ENCODE measurements around the gene PRR5. TPM values are rescaled to one million over a fixed set of nuclear protein-coding genes. Genes with fewer than 3 reads are reported as not detected.

PRR5 gene
- total and polyA plus RNA-seq, 7 donors, result 0.48 to 2.9 (median 1.6) TPM

DNA sequence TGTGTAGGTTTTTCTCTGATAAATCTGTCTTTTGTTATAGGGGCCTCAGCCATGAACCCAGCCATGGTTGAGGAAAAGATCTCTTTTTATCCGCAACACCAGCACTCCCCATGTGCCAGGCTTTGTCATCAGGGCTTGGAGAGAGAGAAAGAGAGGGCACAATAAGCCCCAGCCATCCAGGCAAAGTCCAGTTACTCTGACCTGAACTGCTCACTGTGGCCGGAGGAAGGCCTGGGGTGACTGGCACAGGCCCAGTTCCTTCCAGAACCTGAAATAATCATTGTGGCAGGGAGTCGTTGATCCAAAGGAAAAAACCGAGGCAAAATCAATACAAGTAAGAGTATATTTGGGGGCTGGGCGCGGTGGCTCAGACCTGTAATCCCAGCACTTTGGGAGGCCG, 46.5 kb downstream of the PRR5 start:
- TF ChIP-seq, protein P1, sequence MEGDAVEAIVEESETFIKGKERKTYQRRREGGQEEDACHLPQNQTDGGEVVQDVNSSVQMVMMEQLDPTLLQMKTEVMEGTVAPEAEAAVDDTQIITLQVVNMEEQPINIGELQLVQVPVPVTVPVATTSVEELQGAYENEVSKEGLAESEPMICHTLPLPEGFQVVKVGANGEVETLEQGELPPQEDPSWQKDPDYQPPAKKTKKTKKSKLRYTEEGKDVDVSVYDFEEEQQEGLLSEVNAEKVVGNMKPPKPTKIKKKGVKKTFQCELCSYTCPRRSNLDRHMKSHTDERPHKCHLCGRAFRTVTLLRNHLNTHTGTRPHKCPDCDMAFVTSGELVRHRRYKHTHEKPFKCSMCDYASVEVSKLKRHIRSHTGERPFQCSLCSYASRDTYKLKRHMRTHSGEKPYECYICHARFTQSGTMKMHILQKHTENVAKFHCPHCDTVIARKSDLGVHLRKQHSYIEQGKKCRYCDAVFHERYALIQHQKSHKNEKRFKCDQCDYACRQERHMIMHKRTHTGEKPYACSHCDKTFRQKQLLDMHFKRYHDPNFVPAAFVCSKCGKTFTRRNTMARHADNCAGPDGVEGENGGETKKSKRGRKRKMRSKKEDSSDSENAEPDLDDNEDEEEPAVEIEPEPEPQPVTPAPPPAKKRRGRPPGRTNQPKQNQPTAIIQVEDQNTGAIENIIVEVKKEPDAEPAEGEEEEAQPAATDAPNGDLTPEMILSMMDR (IDR thresholded peaks at IDR 0.05), result no peak
- ATAC-seq (no peak), DNase-seq (no peak)
- H3K4me1 ChIP-seq, result no peaks in the 10 kb centered on the region
- H3K27ac ChIP-seq, result no peak overlapping the region
- H3K27me3 ChIP-seq (ENCODE audit: insufficient read depth in 3 of 3, low read length in 2 of 3), result peaks cover 2 to 38% (median 13%) of the 10 kb centered on the region in 3 donors
- intact Hi-C loops (cut with DNase I), result no loop called here
- no peaks in the 10 kb centered on the region for H3K9me3 ChIP-seq
- H3K36me3 ChIP-seq (ENCODE audit: insufficient read depth in 1 of 2, low read depth in 1 of 2), result no peaks in the 10 kb centered on the region
- no peak overlapping the region for H3K4me3 ChIP-seq
- 88 to 92% (median 90%) methylated on average over 7 of the region's 7 CpGs for WGBS, 3 donors

DNA sequence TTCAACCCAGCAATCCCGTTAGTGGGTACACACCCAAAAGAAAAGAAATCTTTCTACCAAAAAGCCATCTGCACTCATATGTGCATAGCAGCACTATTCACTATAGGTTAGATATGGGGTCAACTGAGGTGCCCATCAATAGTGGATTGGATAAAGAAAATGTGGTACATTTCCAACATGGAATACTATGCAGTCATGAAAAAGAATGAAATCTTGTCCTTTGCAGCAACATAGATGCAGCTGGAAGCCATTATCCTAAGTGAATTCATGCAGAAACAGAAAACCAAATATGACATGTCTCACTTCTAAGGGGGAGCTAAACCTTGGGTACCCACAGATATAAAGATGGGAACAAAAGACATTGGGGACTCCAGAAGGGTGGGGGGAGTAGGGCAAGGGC, 48.5 kb downstream of the PRR5 start:
- no peak for ATAC-seq
- 47 to 69% (median 60%) methylated on average over 1 of the region's 1 CpG for WGBS, 3 donors
- intact Hi-C loops (cut with DNase I), result no loop called here
- Histone ChIP-seq H3K36me3 (ENCODE audit: insufficient read depth in 1 of 2, low read depth in 1 of 2) (no peaks in the 10 kb centered on the region), H3K27ac (no peak overlapping the region), H3K4me1 (no peaks in the 10 kb centered on the region), H3K9me3 (no peaks in the 10 kb centered on the region), H3K27me3 (ENCODE audit: insufficient read depth in 3 of 3, low read length in 2 of 3) (peaks cover 2 to 54% (median 20%) of the 10 kb centered on the region in 3 donors), H3K4me3 (no peak overlapping the region)
- TF ChIP-seq, protein P1 (IDR thresholded peaks at IDR 0.05), result no peak
- DNase-seq, result no peak

DNA sequence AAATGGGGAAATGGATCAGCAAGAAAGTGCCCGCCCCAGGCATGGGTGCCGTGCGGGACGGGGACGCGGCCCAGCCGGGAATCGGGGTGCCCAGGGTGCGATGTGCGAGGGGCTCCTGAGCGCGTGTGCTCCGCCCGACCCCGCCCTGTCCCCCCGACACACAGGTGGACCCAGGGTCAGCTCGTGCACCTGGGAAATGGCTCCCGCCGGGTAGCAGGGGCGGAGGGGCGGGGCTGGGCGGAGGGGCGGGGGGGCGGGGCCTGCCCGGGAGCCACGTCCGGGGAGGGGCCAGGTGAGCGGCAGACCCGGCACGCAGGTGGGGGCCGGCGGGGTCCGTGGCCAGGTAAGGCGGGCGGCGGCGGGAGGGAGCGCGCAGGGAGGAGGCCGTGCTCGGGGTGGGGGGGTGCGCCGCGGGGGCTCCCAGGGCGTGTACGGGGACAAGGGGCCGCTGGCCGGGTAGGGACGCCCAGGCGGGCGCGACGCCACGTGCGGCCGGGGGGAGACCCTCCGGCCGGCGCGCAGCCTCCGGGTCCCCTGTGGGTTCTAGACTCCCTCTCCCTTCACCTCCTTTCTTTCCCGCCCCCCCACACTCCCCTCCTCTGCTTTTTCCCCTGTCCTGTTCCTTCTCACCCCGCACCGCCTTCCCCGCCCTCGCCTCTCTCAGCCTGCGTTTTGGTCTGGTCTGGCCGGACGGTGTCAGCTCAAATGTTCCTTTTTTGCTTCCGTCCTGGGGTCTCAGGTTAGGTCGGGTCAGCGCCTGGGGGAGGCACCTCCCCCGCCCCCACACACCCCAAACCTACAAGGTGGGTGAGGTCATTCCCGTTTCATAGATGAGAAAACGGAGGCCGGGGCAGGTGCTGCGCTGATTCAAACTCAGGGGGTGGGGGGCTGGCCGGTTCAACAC, 50.5 kb downstream of the PRR5 start, which contains the start of gene ARHGAP8:
Gene ARHGAP8, plus strand, starts transcription at position 291 of the 904 bp plus-strand sequence. CDS start 33,953 bp downstream, outside the sequence.
- TF ChIP-seq, protein P1 (IDR thresholded peaks at IDR 0.05), result no peak
- DNase-seq (no peak), ATAC-seq (no peak)
- Histone ChIP-seq H3K4me3 (no peak within 1 kb of the TSS), H3K4me1 (no peaks in the 10 kb centered on the region), H3K36me3 (ENCODE audit: insufficient read depth in 1 of 2, low read depth in 1 of 2) (no peaks in the 10 kb centered on the region), H3K27me3 (ENCODE audit: insufficient read depth in 3 of 3, low read length in 2 of 3) (peaks cover 2 to 55% (median 19%) of the 10 kb centered on the region in 3 donors), H3K9me3 (no peaks in the 10 kb centered on the region), H3K27ac (no peak within 1 kb of the TSS)
- intact Hi-C loops (cut with DNase I), result no loop called here
- whole genome bisulfite sequencing, 3 donors, result 4 to 10% (median 5%) methylated on average over 29 to 76 of the region's 78 CpGs

DNA sequence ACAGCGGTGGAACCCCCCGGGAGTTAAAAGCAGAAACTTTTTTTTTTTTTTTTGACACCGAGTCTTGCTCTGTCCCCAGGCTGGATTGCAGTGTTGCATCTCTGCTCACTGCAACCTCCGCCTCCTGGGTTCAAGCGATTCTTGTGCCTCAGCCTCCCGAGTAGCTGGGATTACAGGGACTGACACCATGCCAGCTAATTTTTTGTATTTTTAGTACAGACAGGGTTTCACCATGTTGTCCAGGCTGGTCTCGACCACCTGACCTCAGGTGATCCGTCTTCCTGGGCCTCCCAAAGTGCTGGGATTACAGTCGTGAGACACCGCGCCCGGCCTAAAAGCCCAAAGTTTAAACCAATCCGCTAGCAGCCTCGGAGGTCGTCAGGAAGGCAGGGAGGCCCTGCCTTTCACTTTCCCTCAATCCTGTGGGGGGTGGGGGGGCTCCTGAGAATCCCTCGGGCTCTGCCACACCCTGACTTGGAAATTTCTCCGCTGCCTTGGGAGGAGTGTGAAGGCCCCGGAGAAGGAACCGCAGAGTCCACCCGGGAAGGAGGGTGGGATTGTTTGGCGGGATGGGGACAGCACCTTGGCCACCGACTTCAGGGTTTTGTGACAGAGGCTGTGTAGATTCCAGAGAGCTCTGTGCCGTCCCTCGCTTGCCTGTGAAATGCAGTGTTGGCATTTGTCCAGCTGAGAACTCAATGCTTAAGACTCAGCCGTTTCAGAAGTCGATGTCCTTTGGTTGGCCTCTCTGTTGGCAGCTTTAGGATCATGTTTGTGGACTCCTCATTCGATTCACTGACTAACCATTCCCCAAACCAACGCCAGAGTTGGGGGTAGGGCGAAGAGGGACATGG, 51.4 kb downstream of the PRR5 start:
- TF ChIP-seq, protein P1 (IDR thresholded peaks at IDR 0.05), result no peak
- Histone ChIP-seq H3K9me3 (no peaks in the 10 kb centered on the region), H3K27ac (no peak overlapping the region), H3K36me3 (ENCODE audit: insufficient read depth in 1 of 2, low read depth in 1 of 2) (no peaks in the 10 kb centered on the region), H3K4me1 (no peaks in the 10 kb centered on the region), H3K27me3 (ENCODE audit: insufficient read depth in 3 of 3, low read length in 2 of 3) (peaks cover 2 to 55% (median 19%) of the 10 kb centered on the region in 3 donors), H3K4me3 (no peak overlapping the region)
- no peak for ATAC-seq
- intact Hi-C loops (cut with DNase I), result no loop called here
- no peak for DNase-seq
- 11 to 12% (median 11%) methylated on average over 28 to 29 of the region's 29 CpGs for WGBS, 3 donors

Data from psoas muscle (tissue), 8 donors.